HG03039 (cell line): ENCODE results near the gene SLC25A23.
"Not testable (repeated sequence)": the region's sequence is repeated elsewhere in the genome, so short reads cannot be mapped to it uniquely, and the experiment has no call there.

Experiments used
- ATAC-seq: cut with Tn5 transposase; IDR thresholded peaks from one replicate; pipeline ENCODE4 v1.9.1; 2021; ENCODE audit warnings: mild to moderate bottlenecking, moderate library complexity; ENCODE audit not compliant: unreplicated experiment

Gene SLC25A23

GRCh38 chr19:6457958-6458694 is 1.5 kb downstream of the SLC25A23 start:
- no peak for ATAC-seq

GRCh38 chr19:6455924-6456323 is 3.7 kb downstream of the SLC25A23 start:
- ATAC-seq: no peak

DNA sequence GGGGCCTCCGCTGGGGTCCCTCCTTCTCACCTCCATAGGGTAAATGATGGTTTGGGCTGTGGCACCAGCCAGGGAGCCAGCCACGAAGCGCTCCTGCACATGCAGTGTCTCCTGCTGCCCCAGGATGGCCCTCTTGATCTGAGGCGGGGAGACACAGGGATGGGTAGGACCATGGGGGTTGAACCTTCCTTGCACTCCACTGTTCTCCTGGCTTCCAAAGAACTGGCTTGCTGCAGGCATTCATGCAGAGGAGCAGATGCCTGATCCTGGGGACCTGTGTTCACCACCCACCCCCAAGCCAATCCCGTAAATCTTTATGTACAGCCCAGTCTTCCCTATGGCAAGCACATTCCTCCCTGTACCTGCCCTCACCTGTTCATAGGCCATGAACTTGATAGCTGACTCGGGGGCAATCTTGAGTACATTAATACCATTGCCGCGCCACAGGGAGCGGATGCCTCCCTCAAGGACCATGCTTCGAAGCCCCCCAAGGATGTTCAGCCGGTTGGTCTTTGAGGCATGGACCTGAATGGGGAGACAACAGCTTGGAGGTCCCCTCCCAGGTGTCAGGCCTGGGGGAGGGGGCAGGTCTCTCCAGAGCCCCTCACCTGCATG is 5.5 kb downstream of the SLC25A23 start:
- no peak for ATAC-seq

DNA sequence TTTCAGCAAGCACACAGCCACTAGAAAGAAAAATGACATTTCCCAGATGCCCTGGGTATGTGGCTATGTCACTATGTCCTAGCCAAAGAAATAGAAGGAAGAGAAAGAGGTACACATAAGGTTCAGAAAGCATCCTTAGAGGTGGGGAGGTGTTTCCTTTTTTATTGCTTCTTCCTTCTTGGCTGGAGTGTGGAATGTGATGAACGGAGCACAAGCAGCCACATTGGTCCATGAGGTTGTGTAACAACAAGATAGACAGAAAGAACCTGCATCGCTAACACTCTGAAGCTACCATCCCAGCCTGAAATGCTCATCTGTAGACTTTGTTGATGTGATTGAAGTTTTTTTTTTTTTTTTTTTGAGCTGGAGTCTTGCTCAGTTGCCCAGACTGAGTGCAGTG is 6.7 kb downstream of the SLC25A23 start:
- ATAC-seq: no peak

GRCh38 chr19:6452223-6452614 is 7.4 kb downstream of the SLC25A23 start:
- no peak for ATAC-seq

- ATAC-seq: no peak
These were observed 7.9 kb downstream of the SLC25A23 start for GRCh38 chr19:6451583-6452222.

- no peak for ATAC-seq
These were observed 9.4 kb downstream of the SLC25A23 start for GRCh38 chr19:6450166-6450565.

DNA sequence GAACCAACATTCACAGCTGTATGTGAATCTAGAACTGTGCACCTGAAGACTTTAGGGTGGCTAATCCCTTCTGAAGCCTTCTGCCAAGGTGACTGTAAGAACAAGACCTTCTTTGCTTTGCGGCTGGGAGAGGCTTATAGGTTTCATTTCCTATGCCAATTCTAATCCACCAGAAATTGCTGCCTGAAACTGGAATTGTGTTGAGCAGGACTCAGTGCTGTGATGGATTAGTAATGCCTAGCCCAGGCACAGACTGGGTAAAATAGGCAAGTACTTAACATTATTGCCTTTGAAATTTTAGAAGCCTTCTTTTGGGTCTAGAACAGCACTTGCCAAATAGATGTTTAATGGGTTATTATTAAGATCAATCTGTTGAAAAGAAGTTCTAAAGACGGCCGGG is 11.5 kb downstream of the SLC25A23 start:
- ATAC-seq: no peak

- no peak for ATAC-seq
These were observed 13.1 kb downstream of the SLC25A23 start for GRCh38 chr19:6446452-6446851.

DNA sequence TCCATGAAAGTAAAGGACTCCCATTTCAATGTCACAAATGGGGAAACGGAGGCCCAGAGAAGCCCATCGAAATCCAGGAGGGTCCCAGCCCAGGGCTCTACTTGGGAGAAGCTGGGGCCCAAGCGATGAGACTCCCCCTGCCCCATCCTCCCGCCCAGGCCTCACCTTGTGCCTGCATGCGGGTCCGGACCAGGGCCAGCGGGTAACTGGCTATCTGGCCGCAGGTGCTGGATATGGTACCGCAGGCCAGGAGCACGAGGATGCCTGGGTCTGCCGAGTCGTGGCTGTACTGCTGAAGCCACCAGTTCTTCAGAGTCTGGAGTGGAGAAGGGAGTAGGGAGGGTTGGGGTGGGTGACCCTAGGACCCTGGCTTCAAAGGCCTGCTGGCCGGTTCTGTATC is 15.6 kb downstream of the SLC25A23 start:
- no peak for ATAC-seq

DNA sequence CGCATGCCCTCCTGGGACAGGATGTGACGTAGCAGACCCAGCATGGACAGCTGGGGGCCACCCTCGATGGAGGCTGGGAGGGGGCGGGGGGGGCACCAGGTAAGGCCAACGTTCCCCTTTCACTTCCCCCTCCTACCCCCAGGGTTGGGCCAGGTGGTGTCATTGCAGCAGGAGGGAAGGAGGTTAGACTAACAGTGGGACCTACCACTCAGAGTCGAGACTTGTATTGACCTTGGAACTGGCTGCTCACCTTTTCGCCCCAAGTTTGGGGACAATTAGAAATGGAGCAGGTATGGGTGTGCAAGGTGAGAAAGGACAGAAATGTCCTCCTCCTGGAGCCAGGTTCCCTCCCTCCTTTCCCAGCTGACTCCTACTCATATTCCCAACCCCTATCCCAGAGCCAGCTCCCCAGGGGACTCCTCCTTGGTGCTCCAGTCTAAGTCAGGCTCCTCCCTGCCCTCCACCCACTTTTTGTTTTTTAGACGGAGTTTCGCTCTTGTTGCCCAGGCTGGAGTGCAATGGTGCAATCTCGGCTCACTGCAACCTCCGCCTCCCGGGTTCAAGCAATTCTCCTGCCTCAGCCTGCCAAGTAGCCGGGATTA is 17.4 kb downstream of the SLC25A23 start:
- ATAC-seq: no peak

DNA sequence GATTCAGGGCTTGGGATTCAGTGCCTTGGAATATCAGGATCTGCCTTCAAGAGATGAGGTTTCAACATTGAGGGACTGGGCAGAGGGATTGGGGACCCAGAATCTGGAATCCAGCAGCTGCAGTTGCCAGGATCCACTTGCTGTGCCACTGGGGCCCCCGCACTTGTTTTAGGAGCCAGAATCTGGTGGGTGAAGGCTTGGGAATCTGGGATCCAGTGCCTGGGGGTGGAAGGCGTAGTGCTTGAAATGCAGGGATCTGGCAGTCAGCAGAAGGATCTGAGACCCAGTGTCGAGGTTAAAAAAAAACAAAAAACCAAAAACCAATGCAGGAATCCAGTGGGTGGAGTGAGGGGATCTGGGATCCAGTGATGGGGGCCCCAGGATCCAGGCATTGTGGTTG is 18.7 kb downstream of the SLC25A23 start:
- no peak for ATAC-seq

GRCh38 chr19:6439743-6440142 is 19.8 kb downstream of the SLC25A23 start:
- no peak for ATAC-seq

DNA sequence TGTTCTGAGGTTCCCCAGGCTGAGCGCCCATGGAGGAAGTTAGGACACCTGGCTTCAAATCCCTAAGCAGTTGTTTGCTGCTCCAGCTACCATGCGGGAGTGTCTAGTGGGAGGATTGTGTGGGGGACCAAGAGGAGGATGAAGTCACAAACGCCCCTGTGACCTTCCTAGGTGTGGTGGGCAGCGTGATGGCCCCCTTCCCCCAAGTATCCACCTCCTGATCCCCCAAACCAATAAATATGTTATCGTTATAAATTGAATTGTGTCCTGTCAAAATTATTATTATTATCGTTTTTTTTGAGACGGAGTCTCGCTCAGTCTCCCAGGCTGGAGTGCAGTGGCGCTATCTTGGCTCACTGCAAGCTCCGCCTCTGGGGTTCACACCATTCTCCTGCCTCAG is 25.9 kb downstream of the SLC25A23 start, which contains the start of gene SLC25A41:
SLC25A41 (minus strand) TSS at position 101 of the 400 bp plus-strand sequence; CDS start at position 31, 70 bp downstream.
- ATAC-seq: no peak

DNA sequence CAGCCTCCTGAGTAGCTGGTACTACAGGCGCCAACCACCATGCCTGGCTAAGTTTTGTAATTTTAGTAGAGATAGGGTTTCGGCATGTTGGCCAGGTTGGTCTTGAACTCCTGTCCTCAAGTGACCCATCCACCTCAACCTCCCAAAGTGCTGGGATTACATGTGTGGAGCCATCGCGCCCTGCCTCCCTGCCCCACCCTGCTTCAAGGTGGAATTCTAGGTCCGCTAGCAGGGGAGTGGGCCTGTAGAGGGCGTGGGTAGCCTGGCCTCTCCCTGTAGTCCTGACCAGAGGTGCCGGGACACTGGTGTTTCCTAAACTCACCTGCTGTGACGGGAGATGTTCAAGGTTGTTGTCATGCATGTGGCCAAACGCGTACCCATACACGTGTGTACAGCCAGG is 26.4 kb downstream of the SLC25A23 start:
- no peak for ATAC-seq

- ATAC-seq: no peak
These were observed 27.7 kb downstream of the SLC25A23 start for GRCh38 chr19:6431891-6432290.

DNA sequence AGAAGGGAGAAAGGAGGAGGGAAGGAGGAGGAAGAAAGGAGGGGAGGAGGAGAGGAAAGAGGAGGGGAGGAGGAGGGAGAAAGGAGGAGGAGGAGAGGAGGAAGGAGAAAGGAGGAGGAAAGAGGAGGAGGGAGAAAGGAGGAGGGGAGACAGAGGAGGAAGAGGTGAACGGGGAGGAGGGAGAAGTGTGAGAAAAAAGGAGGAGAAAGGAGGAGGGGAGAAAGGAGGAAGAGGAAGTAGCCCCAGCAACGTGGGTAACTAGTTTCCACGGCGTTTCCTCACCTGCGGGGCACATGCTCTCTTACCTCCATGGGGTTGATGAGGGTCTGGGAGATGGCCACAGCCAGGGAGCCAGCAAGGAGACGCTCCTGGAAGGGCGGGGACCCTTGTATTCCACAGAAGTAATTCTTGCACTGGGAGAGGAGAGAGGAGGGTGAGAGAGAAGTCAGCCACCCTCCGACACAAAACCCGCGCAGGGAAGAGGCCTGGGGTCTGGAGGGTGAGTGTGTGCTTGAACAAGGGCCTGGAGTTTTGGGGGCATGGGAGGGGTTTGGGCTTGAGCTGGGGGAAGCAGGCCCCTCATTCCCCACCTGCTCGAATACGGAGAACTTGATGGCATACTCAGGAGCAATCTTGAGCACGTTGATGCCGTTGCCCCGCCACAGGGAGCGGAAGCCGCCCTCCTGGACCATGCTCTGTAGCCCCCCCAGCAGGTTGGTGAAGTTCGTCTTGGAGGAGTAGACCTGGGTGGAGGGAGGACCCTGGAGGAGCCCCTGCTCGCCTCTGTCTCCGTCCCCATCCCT is 30.0 kb downstream of the SLC25A23 start:
- ATAC-seq: no peak

- ATAC-seq: not testable (repeated sequence)
These were observed 30.7 kb downstream of the SLC25A23 start for GRCh38 chr19:6428692-6429418.

DNA sequence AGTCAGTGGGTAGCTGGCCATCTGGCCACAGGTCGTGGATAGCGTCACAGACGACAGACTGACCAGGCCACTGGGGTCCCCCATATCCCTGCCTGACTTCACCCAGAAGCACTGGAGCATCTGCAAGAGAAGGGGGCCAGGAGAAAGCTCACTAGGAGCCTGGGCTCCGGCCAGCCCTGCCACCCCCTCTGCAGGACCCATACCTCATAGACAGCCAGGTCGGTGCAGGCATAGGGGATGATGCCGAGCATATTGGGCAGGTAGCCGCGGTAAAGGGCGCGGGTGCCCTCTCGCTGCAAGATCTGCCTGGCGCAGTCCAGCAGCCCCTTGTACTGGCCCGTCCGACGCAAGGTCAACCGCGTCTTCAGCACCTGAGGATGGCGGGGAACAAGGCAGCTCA is 32.5 kb downstream of the SLC25A23 start:
- ATAC-seq: no peak
